ENCODE measurements around the gene CHML. TPM values are rescaled to one million over a fixed set of nuclear protein-coding genes. Genes with fewer than 3 reads are reported as not detected.
A peak's percentile ranks its signal among the peaks of the same experiment; 100 is the strongest.

Gene CHML
- total RNA-seq, 1 donor from 2014 or later: 11.3 TPM

- TF ChIP-seq POLR2AphosphoS5 (IDR thresholded peaks at IDR 0.05; ENCODE audit: insufficient read depth in 1 of 2, low read depth in 1 of 2) (no peak), POLR2A (IDR thresholded peaks at IDR 0.05) (no peak)
- TF ChIP-seq, protein P1, sequence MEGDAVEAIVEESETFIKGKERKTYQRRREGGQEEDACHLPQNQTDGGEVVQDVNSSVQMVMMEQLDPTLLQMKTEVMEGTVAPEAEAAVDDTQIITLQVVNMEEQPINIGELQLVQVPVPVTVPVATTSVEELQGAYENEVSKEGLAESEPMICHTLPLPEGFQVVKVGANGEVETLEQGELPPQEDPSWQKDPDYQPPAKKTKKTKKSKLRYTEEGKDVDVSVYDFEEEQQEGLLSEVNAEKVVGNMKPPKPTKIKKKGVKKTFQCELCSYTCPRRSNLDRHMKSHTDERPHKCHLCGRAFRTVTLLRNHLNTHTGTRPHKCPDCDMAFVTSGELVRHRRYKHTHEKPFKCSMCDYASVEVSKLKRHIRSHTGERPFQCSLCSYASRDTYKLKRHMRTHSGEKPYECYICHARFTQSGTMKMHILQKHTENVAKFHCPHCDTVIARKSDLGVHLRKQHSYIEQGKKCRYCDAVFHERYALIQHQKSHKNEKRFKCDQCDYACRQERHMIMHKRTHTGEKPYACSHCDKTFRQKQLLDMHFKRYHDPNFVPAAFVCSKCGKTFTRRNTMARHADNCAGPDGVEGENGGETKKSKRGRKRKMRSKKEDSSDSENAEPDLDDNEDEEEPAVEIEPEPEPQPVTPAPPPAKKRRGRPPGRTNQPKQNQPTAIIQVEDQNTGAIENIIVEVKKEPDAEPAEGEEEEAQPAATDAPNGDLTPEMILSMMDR (IDR thresholded peaks at IDR 0.05): no peak
- H3K27me3 ChIP-seq: no peaks in the 10 kb centered on the region
- intact Hi-C loops (cut with DNase I): no loop called here
These were observed 34.9 kb downstream of the CHML start for GRCh38 chr1:241605146-241605805.

DNA sequence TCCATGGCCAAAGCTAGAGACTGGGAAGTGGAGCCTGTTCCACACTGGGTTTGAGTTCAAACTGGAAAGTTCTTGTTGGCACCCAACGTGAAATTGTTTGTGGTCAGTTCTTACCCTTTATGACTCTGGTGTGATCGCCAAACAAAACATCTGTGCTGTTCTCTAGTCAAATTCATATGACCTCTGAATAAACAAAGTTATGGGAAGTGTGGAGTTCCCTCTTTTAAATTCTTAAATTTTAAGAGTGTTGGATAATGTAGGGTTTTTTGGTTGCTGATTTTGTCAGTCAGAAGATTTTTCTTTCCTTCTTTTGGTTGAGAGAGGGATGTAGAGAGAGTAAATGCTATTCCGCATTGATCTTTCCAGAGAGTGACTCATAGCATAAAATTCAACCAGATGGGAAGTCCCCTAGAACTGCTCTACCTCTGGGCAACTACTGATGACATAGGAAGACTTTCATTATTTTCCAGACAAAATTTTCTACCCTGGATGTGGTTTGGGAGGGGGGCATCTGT, 36.4 kb downstream of the CHML start:
- intact Hi-C loops (cut with DNase I): no loop called here
- DNase-seq (ENCODE audit: extremely low spot score in 2 of 2): no peak
- TF ChIP-seq, protein P1 (IDR thresholded peaks at IDR 0.05): no peak
- TF ChIP-seq POLR2AphosphoS5 (IDR thresholded peaks at IDR 0.05; ENCODE audit: insufficient read depth in 1 of 2, low read depth in 1 of 2) (no peak), POLR2A (IDR thresholded peaks at IDR 0.05) (no peak)
- Histone ChIP-seq H3K36me3 (no peaks in the 10 kb centered on the region), H3K9me3 (no peaks in the 10 kb centered on the region), H3K4me1 (no peaks in the 10 kb centered on the region), H3K27ac (peak overlapping the region; percentile 73), H3K27me3 (no peaks in the 10 kb centered on the region), H3K4me3 (no peak overlapping the region)

More at GRCh38 chr1:241605146-241605805, 34.9 kb downstream of the CHML start:
- Histone ChIP-seq H3K9me3 (no peaks in the 10 kb centered on the region), H3K27ac (no peak overlapping the region), H3K36me3 (no peaks in the 10 kb centered on the region), H3K4me1 (no peaks in the 10 kb centered on the region), H3K4me3 (no peak overlapping the region)
- no peak for DNase-seq (ENCODE audit: extremely low spot score in 2 of 2)

DNA sequence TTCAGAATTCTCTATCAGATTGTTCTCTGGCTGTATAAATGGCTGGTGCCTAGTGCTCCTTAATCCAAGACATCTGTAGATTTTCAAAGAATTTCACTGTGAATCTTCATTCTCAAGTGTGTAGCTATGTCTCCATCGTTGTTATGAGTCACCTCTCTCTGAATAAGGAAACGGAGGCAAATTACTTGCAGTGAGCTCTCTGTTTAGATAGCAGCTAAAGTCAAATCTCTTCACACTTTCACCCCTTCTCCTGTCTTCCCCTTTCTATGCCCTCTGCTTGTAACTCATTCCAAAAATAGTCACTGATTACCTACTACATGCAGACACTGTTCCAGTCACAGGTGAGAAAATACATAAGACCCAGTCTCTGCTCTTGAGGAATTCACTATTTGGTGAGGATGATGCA, 39.7 kb downstream of the CHML start:
- Histone ChIP-seq H3K4me1 (no peaks in the 10 kb centered on the region), H3K36me3 (no peaks in the 10 kb centered on the region), H3K9me3 (no peaks in the 10 kb centered on the region), H3K4me3 (no peak overlapping the region), H3K27ac (no peak overlapping the region), H3K27me3 (no peaks in the 10 kb centered on the region)
- DNase-seq (ENCODE audit: extremely low spot score in 2 of 2): no peak
- intact Hi-C loops (cut with DNase I): no loop called here
- no peak for TF ChIP-seq POLR2AphosphoS5 (IDR thresholded peaks at IDR 0.05; ENCODE audit: insufficient read depth in 1 of 2, low read depth in 1 of 2)
- TF ChIP-seq, protein P1 (IDR thresholded peaks at IDR 0.05): no peak
- no peak for TF ChIP-seq POLR2A (IDR thresholded peaks at IDR 0.05)

GRCh38 chr1:241598249-241598648, 41.9 kb downstream of the CHML start:
- no peaks in the 10 kb centered on the region for H3K36me3 ChIP-seq
- no peaks in the 10 kb centered on the region for H3K4me1 ChIP-seq
- no peaks in the 10 kb centered on the region for H3K27me3 ChIP-seq
- H3K4me3 ChIP-seq: no peak overlapping the region
- intact Hi-C loops (cut with DNase I): no loop called here
- no peak for TF ChIP-seq POLR2A (IDR thresholded peaks at IDR 0.05)
- TF ChIP-seq, protein P1 (IDR thresholded peaks at IDR 0.05): no peak
- no peak for TF ChIP-seq POLR2AphosphoS5 (IDR thresholded peaks at IDR 0.05; ENCODE audit: insufficient read depth in 1 of 2, low read depth in 1 of 2)
- H3K27ac ChIP-seq: no peak overlapping the region
- no peak for DNase-seq (ENCODE audit: extremely low spot score in 2 of 2)
- H3K9me3 ChIP-seq: no peaks in the 10 kb centered on the region

DNA sequence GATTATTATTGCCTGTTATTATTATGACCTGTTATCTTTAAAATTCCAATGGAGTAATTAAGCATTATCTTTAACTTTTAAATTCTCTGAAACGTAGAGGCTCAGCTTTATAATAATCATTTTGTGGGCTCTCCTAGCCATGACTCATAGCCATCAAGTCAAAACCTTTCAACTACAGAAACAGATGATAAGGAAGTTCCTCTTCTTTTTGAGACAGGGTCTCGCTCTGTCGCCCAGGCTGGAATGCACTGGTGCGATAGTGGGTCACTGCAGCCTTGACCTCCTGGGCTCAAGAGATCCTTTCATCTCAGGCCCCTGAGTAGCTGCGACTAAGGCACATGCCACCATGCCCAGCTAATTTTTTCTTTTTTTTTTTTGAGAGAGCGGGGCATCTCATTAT, 43.5 kb downstream of the CHML start:
- TF ChIP-seq, protein P1 (IDR thresholded peaks at IDR 0.05): no peak
- TF ChIP-seq POLR2A (IDR thresholded peaks at IDR 0.05) (no peak), POLR2AphosphoS5 (IDR thresholded peaks at IDR 0.05; ENCODE audit: insufficient read depth in 1 of 2, low read depth in 1 of 2) (no peak)
- Histone ChIP-seq H3K4me1 (no peaks in the 10 kb centered on the region), H3K4me3 (no peak overlapping the region), H3K36me3 (no peaks in the 10 kb centered on the region), H3K9me3 (no peaks in the 10 kb centered on the region), H3K27ac (no peak overlapping the region), H3K27me3 (no peaks in the 10 kb centered on the region)
- DNase-seq (ENCODE audit: extremely low spot score in 2 of 2): no peak
- intact Hi-C loops (cut with DNase I): no loop called here

Measured in vagina (tissue), 2 donors.